GM20431 (cell line): ENCODE results near the gene CYP4A11.
"Not testable (repeated sequence)": the region's sequence is repeated elsewhere in the genome, so short reads cannot be mapped to it uniquely, and the experiment has no call there.

ENCODE experiments used
- in situ Hi-C: fragments of 300-500 bp; cut with MseI, MboI; formaldehyde crosslinking; loops from one replicate; pipeline ENCODE4 v1.15.0; 2020; ENCODE audit warnings: low sequenced_read_pairs; ENCODE audit not compliant: unreplicated experiment

The CYP4A11 gene

GRCh38 chr1:46931151-46931550, 10.1 kb downstream of the CYP4A11 start:
- in situ Hi-C loops, result no loop called here

- in situ Hi-C loops, result no loop called here
These were observed 13.9 kb downstream of the CYP4A11 start for GRCh38 chr1:46927249-46927835.

GRCh38 chr1:46910790-46911189, 30.5 kb downstream of the CYP4A11 start:
- in situ Hi-C loops, result no loop called here

- in situ Hi-C loops, result no loop called here
These were observed 37.8 kb downstream of the CYP4A11 start for GRCh38 chr1:46903481-46903880.

GRCh38 chr1:46900401-46900800, 40.9 kb downstream of the CYP4A11 start:
- in situ Hi-C loops, result no loop called here

- in situ Hi-C loops, result not testable (repeated sequence)
These were observed 59.6 kb downstream of the CYP4A11 start for GRCh38 chr1:46881656-46882055.
